Stimulated activated naive CD8-positive, alpha-beta T cell treated with anti-CD3 and anti-CD28 coated beads, Interleukin-15, amount 100 ng/mL, for 72 hours (primary cell): Measurements from ENCODE around the gene CD200R1.
A peak's percentile ranks its signal among the peaks of the same experiment; 100 is the strongest.

Experiments used
- ATAC-seq: fragments of 150-1000 bp; cut with Tn5 transposase; 2 replicates; pipeline ENCODE4 v1.10.0; 2021; ENCODE audit warnings: mild to moderate bottlenecking, moderate library complexity
- DNase-seq, 2 donors: peaks; one replicate each; pipeline ENCODE4 v3.0.0; 2021 to 2022
- H3K27ac Mint-ChIP-seq, 2 donors: one replicate each; pipeline ENCODE4 v1.8.0; 2022; ENCODE audit warnings: mild to moderate bottlenecking in 2 of 2, mixed read lengths in 2 of 2, moderate library complexity in 2 of 2
- H3K27me3 Mint-ChIP-seq: one replicate; pipeline ENCODE4 v1.8.0; 2022; ENCODE audit warnings: mixed read lengths
- H3K4me1 Mint-ChIP-seq: one replicate; pipeline ENCODE4 v1.8.0; 2022; ENCODE audit warnings: mild to moderate bottlenecking, mixed read lengths
- H3K4me3 Mint-ChIP-seq, 2 donors: one replicate each; pipeline ENCODE4 v1.8.0; 2022; ENCODE audit warnings: mild to moderate bottlenecking in 2 of 2, mixed read lengths in 2 of 2, moderate library complexity in 1 of 2
- H3K9me3 Mint-ChIP-seq, 2 donors: one replicate each; pipeline ENCODE4 v1.8.0; 2022; ENCODE audit warnings: mixed read lengths in 2 of 2

The CD200R1 gene

DNA sequence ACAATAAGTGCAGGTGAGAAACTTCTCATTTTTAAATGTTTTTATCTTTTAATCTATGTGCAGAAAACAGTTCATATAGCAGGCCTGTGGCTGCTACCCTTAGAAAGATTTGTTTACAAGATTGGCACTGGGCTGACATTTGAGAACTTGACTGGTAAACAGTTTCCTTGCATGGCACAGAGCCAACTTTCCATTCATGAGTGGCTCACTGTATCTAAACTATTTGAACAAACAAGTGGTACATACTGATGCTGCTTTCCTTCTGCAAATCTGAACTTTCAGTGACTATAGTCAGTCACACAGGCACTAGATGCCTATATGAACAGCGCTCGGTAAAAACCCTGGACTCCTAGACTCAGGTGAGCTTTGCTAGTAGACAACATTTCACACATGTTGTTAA, 9.6 kb upstream of the CD200R1 start:
- no peak for DNase-seq
- no peak overlapping the region for H3K4me3 Mint-ChIP-seq
- H3K27ac Mint-ChIP-seq, result no peak overlapping the region
- H3K9me3 Mint-ChIP-seq, result no peaks in the 10 kb centered on the region
- H3K4me1 Mint-ChIP-seq, result peaks cover 20% of the 10 kb centered on the region
- ATAC-seq, result no peak
- H3K27me3 Mint-ChIP-seq, result no peaks in the 10 kb centered on the region

DNA sequence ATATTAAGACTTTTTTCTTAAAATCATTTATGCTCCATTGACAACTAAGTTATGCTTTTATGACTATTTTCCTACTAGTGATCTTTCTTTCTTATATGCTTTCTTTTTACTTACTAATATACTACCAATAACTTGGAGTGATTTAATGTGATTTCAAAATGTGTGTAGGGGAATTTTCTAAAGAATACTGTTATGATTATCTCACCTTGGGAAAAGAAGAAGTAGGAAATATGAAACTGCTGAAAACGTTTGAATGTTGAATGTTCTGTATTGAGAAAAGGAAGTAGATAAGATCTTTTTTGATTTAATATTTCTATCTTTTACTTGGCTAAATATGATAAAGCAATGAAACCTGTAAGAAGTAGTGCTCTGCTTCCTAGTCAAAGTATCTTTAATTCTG, 7.8 kb upstream of the CD200R1 start:
- peaks cover 32% of the 10 kb centered on the region for H3K4me1 Mint-ChIP-seq
- H3K4me3 Mint-ChIP-seq, result no peak overlapping the region
- no peak for DNase-seq
- no peak for ATAC-seq
- no peaks in the 10 kb centered on the region for H3K27me3 Mint-ChIP-seq
- no peak overlapping the region for H3K27ac Mint-ChIP-seq
- H3K9me3 Mint-ChIP-seq, result no peaks in the 10 kb centered on the region

DNA sequence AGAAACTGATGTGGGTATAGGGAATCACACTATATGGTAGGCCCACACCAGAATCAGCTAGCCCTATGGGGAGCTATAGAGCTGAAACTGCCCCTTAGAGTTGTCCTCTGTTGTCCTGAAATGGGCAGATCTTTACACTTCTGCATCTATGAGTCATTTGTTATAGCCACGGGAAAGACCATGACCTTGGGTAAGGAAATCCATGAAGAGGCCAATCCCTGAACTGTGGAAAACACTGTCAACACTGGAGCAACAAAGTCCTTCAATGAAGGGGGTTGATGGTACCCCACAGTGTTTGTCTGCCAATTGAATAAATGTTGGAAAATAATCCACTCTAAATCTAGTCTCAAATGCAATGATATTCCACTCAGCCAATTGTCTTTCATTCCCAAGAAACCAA, 5.2 kb upstream of the CD200R1 start:
- ATAC-seq (no peak), DNase-seq (no peak)
- Mint-ChIP-seq H3K4me1 (peaks cover 49% of the 10 kb centered on the region), H3K27me3 (no peaks in the 10 kb centered on the region), H3K27ac (no peak overlapping the region), H3K9me3 (no peaks in the 10 kb centered on the region), H3K4me3 (no peak overlapping the region)

DNA sequence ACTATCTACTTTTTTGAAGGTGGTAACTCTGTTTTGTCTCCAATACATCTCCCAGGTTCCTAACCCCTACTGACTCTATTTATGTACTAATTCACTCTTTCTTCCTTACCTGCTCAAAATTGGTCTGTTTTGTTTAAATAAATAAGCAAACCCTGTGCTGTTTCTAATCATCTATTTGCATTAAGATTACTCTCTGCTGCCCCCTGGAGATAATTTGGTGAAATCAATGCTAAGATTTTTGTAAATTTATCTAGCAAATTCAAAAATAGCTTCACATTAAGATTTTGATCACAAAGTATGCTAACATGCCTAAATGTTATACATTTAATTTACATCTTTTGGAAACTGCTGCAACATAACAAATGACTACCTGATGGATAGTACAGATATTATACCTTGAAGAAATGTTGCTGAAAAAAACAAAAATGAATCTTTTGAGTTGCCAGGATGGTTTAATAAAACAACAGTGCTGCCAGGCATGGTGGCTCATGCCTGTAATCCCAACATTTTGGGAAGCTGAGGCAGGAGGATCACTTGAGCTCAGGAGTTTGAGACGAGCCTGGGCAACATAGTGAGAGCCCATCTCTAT, 4.4 kb upstream of the CD200R1 start:
- no peak for DNase-seq
- ATAC-seq, result no peak
- no peak overlapping the region for H3K4me3 Mint-ChIP-seq
- no peak overlapping the region for H3K27ac Mint-ChIP-seq
- peaks cover 57% of the 10 kb centered on the region for H3K4me1 Mint-ChIP-seq
- no peaks in the 10 kb centered on the region for H3K9me3 Mint-ChIP-seq
- no peaks in the 10 kb centered on the region for H3K27me3 Mint-ChIP-seq

DNA sequence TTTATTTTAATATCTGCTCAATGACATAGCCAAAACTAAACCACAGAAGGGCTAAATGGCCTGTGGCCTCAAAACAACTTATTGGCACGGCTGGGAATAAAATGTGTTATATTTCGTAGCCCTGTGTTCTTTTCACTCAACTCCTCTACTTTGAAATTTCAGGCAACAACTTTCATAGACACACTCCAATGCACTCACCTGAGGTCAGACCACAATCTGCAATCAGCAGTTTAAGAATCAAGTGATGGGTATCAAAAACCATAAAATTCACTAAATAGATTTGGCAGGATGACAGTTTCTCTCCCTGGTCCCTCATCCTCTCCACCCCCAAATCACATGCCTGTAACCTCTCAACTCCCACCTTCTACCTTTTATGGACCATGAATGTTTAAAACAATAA, 2.0 kb upstream of the CD200R1 start:
- DNase-seq (no peak), ATAC-seq (no peak)
- Mint-ChIP-seq H3K4me1 (peaks cover 71% of the 10 kb centered on the region), H3K4me3 (peak overlapping the region in 1 of 2 donors; percentile 16), H3K27me3 (no peaks in the 10 kb centered on the region), H3K9me3 (no peaks in the 10 kb centered on the region), H3K27ac (no peak overlapping the region)

DNA sequence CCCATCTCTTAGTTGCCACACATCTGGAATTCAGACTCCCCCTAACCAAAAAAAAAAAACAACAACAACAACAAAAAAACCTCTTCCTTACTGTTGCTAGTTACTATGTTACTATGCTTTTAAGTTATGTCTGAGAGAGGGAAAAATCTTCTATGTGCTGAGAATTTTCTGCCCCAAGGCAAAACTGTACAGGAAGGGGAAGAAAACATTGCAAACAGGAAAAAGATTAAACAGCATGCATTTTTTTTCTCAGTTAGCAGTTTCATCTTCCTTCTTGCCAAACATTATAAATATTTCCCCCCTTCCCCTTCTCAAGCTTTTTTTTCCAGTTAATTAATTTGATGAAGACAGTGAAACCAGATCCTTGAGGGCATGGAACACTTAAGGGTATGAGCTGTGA, 1.1 kb upstream of the CD200R1 start:
- Mint-ChIP-seq H3K4me1 (peaks cover 81% of the 10 kb centered on the region), H3K27me3 (no peaks in the 10 kb centered on the region), H3K9me3 (no peaks in the 10 kb centered on the region), H3K4me3 (peak overlapping the region; percentile 18 to 22), H3K27ac (peak overlapping the region in 1 of 2 donors; percentile 10)
- ATAC-seq (no peak), DNase-seq (no peak)

DNA sequence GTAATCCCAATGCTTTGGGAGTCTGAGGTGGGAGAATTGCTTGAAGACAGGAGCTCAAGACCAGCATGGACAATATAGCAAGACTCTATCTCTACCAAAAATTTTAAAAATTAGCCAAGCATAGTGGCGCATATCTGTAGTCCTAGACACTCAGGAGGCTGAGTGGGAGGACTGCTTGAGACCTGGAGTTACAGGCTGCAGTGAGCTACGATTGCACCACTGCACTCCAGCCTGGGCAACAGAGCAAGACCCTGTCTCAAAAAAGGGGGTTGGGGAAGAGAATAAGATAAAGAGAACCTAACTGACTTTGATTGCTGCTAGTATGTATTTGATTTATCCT, 755 bp downstream of the CD200R1 start:
- ATAC-seq (peak; percentile 28), DNase-seq (no peak)
- Mint-ChIP-seq H3K4me1 (peaks cover 85% of the 10 kb centered on the region), H3K9me3 (no peaks in the 10 kb centered on the region), H3K27me3 (no peaks in the 10 kb centered on the region), H3K27ac (peak overlapping the region; percentile 89 to 94), H3K4me3 (peak overlapping the region; percentile 85 to 88)

DNA sequence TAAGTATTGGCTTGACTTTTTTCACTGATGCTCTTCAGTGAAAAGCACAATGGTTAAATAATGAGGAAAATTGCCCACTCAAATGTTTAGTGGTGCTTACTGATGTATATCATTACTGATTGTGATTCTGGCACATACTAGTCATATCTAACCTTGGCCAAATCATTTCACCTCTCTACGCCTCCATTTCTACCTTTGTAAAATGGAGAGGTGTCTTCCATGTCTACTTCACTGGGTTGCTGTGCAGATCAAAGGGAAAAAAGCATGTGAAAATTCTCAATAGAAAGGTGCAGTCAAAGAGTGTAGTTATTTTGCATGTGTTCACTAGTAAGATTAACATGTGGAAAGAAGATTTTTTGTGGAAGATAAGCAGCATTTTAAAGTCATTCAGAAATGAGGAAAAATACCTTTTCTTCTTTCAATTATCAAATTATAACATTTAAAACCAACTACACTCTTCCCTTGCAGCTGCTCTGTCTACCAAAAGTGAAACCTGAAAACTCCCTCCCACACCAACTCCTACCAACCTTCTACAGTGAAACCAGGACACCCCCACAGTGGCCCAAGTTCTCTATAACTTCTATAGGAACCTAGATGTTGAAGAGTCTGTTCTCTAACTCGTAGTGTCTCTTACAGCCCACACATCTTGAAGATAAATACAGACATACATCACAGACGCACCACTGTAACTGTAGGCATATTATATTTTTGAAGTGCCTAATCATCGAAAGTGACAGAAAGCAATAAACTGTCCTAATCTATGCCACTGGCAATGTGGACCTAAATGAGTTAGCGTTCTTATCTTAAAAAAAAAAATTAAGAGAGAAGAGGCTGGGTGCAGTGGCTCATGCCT, 1.4 kb downstream of the CD200R1 start:
- peak; percentile 92 for ATAC-seq
- H3K27ac Mint-ChIP-seq, result peak overlapping the region; percentile 57 to 82
- H3K4me1 Mint-ChIP-seq, result peaks cover 87% of the 10 kb centered on the region
- no peaks in the 10 kb centered on the region for H3K9me3 Mint-ChIP-seq
- peak; percentile 39 to 55 for DNase-seq
- no peaks in the 10 kb centered on the region for H3K27me3 Mint-ChIP-seq
- peak overlapping the region; percentile 85 to 88 for H3K4me3 Mint-ChIP-seq

DNA sequence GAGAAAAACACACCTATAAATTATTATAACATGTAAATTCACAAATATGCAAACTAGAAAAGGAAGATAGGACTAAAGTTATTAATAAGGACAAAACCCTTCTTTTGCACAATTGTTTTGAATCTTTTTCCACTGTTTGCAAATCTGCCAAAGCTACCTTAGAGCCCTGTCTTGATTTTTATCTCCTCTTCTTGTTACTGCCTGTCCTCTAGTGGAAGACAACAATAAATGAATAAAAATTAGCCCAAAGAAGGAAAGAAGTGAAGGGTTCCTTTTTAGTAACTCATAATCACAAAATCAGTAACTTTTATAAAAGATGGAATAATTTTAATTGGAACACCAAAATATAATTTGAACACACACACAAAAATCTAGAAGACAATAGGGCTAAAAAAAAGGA, 2.7 kb downstream of the CD200R1 start:
- H3K4me1 Mint-ChIP-seq, result peaks cover 86% of the 10 kb centered on the region
- no peaks in the 10 kb centered on the region for H3K27me3 Mint-ChIP-seq
- peak overlapping the region in 1 of 2 donors; percentile 47 for H3K4me3 Mint-ChIP-seq
- ATAC-seq, result no peak
- H3K9me3 Mint-ChIP-seq, result no peaks in the 10 kb centered on the region
- H3K27ac Mint-ChIP-seq, result no peak overlapping the region
- no peak for DNase-seq

DNA sequence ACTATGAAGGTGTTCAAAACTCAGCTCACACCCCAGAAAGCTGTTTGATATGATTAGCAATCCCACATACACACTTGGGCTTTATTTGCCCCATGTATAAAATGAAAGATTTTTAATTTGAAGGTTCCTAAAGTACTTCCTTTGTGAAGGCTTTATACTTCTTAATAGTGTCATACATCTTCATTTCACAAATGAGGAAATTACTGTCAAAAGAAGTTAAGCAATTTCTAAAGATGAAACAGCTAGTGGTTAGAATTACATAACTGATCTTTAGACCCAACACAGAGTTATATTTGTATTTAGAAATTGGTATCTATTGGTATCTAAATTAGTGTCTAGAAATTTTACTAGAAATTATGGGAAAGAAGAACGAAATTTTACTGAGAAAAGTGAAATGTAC, 7.1 kb downstream of the CD200R1 start:
- H3K4me1 Mint-ChIP-seq, result peaks cover 62% of the 10 kb centered on the region
- H3K4me3 Mint-ChIP-seq, result no peak overlapping the region
- H3K27me3 Mint-ChIP-seq, result no peaks in the 10 kb centered on the region
- DNase-seq (no peak), ATAC-seq (no peak)
- peaks cover 17 to 27% of the 10 kb centered on the region in 2 donors for H3K9me3 Mint-ChIP-seq
- no peak overlapping the region for H3K27ac Mint-ChIP-seq

DNA sequence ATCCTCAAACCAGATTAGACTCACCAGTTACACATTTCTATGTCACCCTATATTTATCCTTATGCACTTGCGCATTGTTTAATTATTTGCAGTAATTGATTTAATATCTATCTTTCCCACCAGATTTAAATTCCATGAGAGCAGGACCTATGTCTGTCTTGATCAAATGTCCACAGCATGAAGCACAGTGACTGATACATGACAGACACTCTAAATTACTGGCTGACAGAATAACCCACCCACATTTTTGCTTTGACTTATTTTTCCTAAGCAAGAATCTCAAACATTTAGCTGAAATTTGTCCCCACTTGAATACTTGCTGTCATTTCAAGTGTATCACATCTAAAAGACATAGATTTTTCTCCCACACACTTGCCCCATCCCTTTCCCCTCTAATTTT, 7.5 kb downstream of the CD200R1 start:
- Mint-ChIP-seq H3K4me1 (peaks cover 58% of the 10 kb centered on the region), H3K27ac (peak overlapping the region in 1 of 2 donors; percentile 9), H3K27me3 (no peaks in the 10 kb centered on the region), H3K9me3 (peaks cover 18 to 30% of the 10 kb centered on the region in 2 donors), H3K4me3 (peak overlapping the region; percentile 14 to 27)
- DNase-seq, result no peak
- no peak for ATAC-seq

DNA sequence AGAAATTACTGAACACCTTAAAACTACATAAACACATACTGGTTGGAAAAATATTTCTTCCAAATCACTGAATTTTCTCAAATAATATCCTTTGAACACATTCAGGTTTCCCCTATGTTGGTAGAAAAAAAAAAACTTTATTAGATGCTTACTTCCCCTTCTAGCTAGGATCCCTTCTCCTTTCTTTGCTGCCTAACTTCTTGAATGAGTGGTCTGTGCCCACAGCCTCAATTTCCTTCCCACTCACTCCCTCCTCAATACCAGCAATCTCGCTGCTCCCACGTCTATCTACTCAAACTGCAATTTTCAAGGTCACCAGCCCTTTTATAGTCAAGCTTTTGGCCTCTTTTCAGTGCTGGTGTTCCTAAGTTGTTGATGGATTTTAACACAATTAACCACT, 8.3 kb downstream of the CD200R1 start:
- Mint-ChIP-seq H3K4me1 (peaks cover 54% of the 10 kb centered on the region), H3K4me3 (peak overlapping the region; percentile 14 to 27), H3K9me3 (peaks cover 20 to 30% of the 10 kb centered on the region in 2 donors), H3K27me3 (no peaks in the 10 kb centered on the region), H3K27ac (peak overlapping the region in 1 of 2 donors; percentile 9)
- DNase-seq (no peak), ATAC-seq (no peak)

DNA sequence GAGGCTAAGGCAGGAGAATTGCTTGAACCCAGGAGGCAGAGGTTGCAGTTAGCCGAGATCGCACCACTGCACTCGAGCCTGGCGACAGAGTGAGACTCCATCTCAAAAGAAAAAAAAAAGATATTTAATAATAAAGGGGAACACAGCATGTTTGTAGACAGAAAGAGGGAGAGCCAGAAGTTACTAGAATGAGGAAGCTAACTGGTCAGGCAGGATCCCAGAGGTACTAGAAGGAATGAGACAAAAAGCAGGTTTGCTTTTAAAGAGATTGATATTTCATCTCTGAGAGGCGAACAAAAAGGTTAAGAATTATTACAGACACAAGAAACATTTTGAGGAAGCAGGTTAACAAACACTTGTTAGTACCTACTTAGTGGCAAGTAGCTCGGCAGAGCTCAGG, 9.2 kb downstream of the CD200R1 start:
- H3K4me3 Mint-ChIP-seq, result no peak overlapping the region
- no peak for ATAC-seq
- peaks cover 47% of the 10 kb centered on the region for H3K4me1 Mint-ChIP-seq
- peaks cover 23 to 30% of the 10 kb centered on the region in 2 donors for H3K9me3 Mint-ChIP-seq
- no peak overlapping the region for H3K27ac Mint-ChIP-seq
- no peaks in the 10 kb centered on the region for H3K27me3 Mint-ChIP-seq
- no peak for DNase-seq

DNA sequence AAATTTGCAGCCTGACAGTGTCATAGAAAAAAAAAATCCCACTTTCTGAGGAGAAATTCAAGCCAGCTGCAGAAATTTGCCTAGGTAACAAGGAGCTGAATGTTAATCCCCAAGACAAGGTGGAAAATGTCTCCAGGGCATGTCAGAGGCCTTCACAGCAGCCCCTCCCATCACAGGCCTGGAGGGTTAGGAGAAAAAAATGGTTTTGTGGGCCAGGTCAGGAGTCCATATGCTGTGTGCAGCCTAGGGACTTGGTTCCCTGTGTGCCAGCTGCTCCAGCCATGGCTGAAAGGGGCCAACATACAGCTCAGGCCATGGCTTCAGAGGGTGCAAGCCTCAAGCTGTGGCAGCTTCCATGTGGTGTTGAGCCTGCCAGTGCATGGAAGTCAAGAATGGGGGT, 11.2 kb downstream of the CD200R1 start:
- ATAC-seq (no peak), DNase-seq (no peak)
- Mint-ChIP-seq H3K4me1 (peaks cover 53% of the 10 kb centered on the region), H3K4me3 (no peak overlapping the region), H3K9me3 (peaks cover 23 to 30% of the 10 kb centered on the region in 2 donors), H3K27ac (no peak overlapping the region), H3K27me3 (no peaks in the 10 kb centered on the region)

DNA sequence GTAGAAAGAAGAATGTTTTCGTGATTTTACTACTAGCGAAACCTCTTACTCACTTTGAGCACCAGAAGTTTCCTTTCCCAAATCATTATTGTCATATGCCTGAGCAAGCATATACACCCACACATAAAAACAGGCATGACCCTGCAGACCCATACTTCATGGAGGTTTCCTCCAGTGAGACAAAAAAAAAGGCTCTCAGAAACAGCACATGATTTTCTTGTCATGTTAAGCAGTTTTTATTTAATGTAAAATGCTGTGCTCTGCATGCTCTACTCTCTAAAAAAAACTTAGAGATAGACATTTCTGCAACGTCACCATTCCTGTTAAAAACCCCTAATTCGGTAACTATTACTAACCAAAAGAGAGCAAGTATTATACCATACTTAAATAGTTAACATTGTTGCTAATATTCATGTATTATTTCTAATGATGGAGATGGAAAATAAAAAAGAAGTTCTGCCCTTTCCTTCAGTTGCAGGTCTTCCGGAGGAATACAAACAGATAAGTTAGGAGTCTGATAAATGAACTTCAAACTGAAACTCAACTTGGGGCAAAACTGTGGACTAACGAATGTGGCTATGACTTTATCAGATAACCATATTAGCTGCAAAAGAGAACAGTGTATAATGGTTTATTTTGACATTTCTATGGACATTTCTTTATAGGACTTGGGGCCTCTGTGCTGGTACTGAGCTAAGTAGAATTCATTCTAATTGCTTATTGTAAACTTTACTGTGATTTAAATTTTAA, 15.9 kb downstream of the CD200R1 start:
- DNase-seq (no peak), ATAC-seq (peak; percentile 60)
- peak overlapping the region; percentile 66 to 68 for H3K4me3 Mint-ChIP-seq
- peaks cover 28% of the 10 kb centered on the region for H3K4me1 Mint-ChIP-seq
- no peak overlapping the region for H3K27ac Mint-ChIP-seq
- peaks cover 21 to 30% of the 10 kb centered on the region in 2 donors for H3K9me3 Mint-ChIP-seq
- no peaks in the 10 kb centered on the region for H3K27me3 Mint-ChIP-seq

DNA sequence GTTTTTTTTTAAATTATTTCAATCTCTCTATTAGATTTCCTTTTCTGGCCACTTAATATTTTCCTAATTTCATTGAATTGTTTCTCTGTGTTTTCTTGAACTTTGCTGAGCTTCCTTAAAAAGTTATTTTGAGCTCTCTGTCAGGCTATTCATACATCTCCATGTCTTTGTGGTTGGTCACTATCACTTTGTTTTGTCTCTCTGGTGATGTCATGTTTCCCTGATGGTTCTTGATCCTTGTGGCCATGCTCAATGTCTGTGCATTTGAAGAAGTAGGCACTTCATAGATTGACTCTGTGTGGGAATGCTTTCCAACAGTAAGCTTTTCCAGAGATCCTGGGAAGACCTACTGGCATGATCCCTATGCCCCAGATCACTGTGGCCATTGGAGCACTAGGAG, 18.6 kb downstream of the CD200R1 start:
- H3K27me3 Mint-ChIP-seq, result no peaks in the 10 kb centered on the region
- no peak for DNase-seq
- peaks cover 10 to 17% of the 10 kb centered on the region in 2 donors for H3K9me3 Mint-ChIP-seq
- no peak overlapping the region for H3K27ac Mint-ChIP-seq
- no peak for ATAC-seq
- peaks cover 22% of the 10 kb centered on the region for H3K4me1 Mint-ChIP-seq
- H3K4me3 Mint-ChIP-seq, result no peak overlapping the region
